HCT116 (cell line): Measurements from ENCODE around the gene MAML2. TPM values are rescaled to one million over a fixed set of nuclear protein-coding genes. Genes with fewer than 3 reads are reported as not detected.
A peak's percentile ranks its signal among the peaks of the same experiment; 100 is the strongest.

Experiments used
- ATAC-seq: fragments of 200-7000 bp; cut with Tn5 transposase; 2 replicates; pipeline ENCODE4 v1.9.1; 2020; ENCODE audit warnings: mild to moderate bottlenecking, moderate library complexity
- BruUV-seq: library from RNA; stranded (reverse); fragments of 400-500 nt; replicated peaks from 2 replicates; lab custom pipeline; 2021; lab: Mats Ljungman, UMichigan
- CTCF ChIA-PET: fragments of 300-600 bp; sonication (Branson Sonifier 250); formaldehyde crosslinking; loops from one replicate; lab custom pipeline; 2021; ENCODE audit warnings: antibody characterized with exemption; lab: Charles Lee
- POLR2A ChIA-PET: fragments of 300-600, 350-600 bp; sonication (Branson Sonifier 250); formaldehyde crosslinking; loops from one replicate; lab custom pipeline; 2021; ENCODE audit warnings: antibody characterized with exemption; lab: Charles Lee
- RAD21 ChIA-PET, 2 experiments: fragments of 300-600 bp; sonication (Branson Sonifier 250); formaldehyde crosslinking; loops; one replicate each; lab custom pipeline; 2023; ENCODE audit warnings: low total read pairs in 2 of 2; ENCODE audit not compliant: uncharacterized antibody in 2 of 2, unreplicated experiment in 2 of 2, low non-redundant PET in 1 of 2; lab: Charles Lee
- DNase-seq: peaks from one replicate; pipeline ENCODE4 v3.0.0-alpha.2; 2010; ENCODE audit warnings: low read depth, low spot score
- H2AFZ ChIP-seq: fragments of 200-600 bp; shearing (Covaris generic), sonication (generic); 2 replicates; pipeline ENCODE4 v1.6.1; 2017; ENCODE audit warnings: low read depth, mixed run types, mixed read lengths, antibody characterized with exemption, low read length; ENCODE audit not compliant: poor library complexity, severe bottlenecking
- H3K27ac ChIP-seq: 2 replicates; pipeline ENCODE4 v1.5.1; 2012; ENCODE audit warnings: low read depth, low read length
- H3K27me3 ChIP-seq: fragments of 200-600 bp; sonication (generic); 2 replicates; pipeline ENCODE4 v1.6.1; 2016; ENCODE audit warnings: mixed run types, low read length, mixed read lengths; ENCODE audit not compliant: insufficient read depth
- H3K36me3 ChIP-seq, 2 experiments: fragments of 200-500 bp in 1 of 2; fragments of 200-600 bp in 1 of 2; sonication (Bioruptor generic) in 1 of 2; sonication (generic) in 1 of 2; 2 replicates each; pipeline versions ENCODE4 v1.5.1 to v1.6.1; 2014 to 2016; ENCODE audit warnings: low read length in 2 of 2, inconsistent platforms in 1 of 2, mixed read lengths in 1 of 2, mixed run types in 1 of 2; ENCODE audit not compliant: insufficient read depth in 2 of 2, control insufficient read depth in 1 of 2
- H3K4me1 ChIP-seq, 2 experiments: fragments of 200-600 bp in 1 of 2; sonication (generic) in 1 of 2; 2 replicates each; pipeline versions ENCODE4 v1.5.1 to v1.6.1; 2012 to 2017; ENCODE audit warnings: low read length in 2 of 2, inconsistent platforms in 1 of 2, mild to moderate bottlenecking in 1 of 2, mixed read lengths in 1 of 2, mixed run types in 1 of 2, moderate library complexity in 1 of 2; ENCODE audit not compliant: insufficient read depth in 2 of 2, control insufficient read depth in 1 of 2
- H3K4me2 ChIP-seq: fragments of 200-600 bp; sonication (generic); 2 replicates; pipeline ENCODE4 v1.6.1; 2017; ENCODE audit warnings: mixed run types, low read length, mixed read lengths
- H3K4me3 ChIP-seq, 2 experiments: fragments of 200-600 bp in 1 of 2; sonication (generic) in 1 of 2; replicated peaks in 1 of 2; 2 replicates each; pipeline ENCODE4 v1.5.1; 2011 to 2016; ENCODE audit warnings: low read length in 2 of 2, control low read depth in 1 of 2, low read depth in 1 of 2, mild to moderate bottlenecking in 1 of 2, mixed read lengths in 1 of 2, mixed run types in 1 of 2
- H3K79me2 ChIP-seq: fragments of 200-600 bp; sonication (generic); 2 replicates; pipeline ENCODE4 v1.6.1; 2017; ENCODE audit warnings: mild to moderate bottlenecking, mixed run types, low read length, moderate library complexity, mixed read lengths; ENCODE audit not compliant: insufficient read depth
- H3K9ac ChIP-seq: fragments of 200-600 bp; sonication (generic); 2 replicates; pipeline ENCODE4 v1.6.1; 2016; ENCODE audit warnings: low read length, mixed read lengths
- H3K9me2 ChIP-seq: fragments of 200-600 bp; sonication (generic), shearing (Covaris generic); 2 replicates; pipeline ENCODE4 v1.6.1; 2017; ENCODE audit warnings: mixed run types, mild to moderate bottlenecking, moderate library complexity; ENCODE audit not compliant: insufficient read depth
- H3K9me3 ChIP-seq, 2 experiments: fragments of 200-500 bp in 1 of 2; fragments of 200-600 bp in 1 of 2; sonication (Bioruptor generic) in 1 of 2; sonication (generic) in 1 of 2; 2 replicates each; pipeline ENCODE4 v1.6.1; 2014 to 2017; ENCODE audit warnings: low read length in 2 of 2, mixed read lengths in 2 of 2, inconsistent platforms in 1 of 2, low read depth in 1 of 2, mild to moderate bottlenecking in 1 of 2, mixed run types in 1 of 2, moderate library complexity in 1 of 2; ENCODE audit not compliant: control insufficient read depth in 1 of 2, insufficient read depth in 1 of 2
- H4K20me1 ChIP-seq: fragments of 200-600 bp; sonication (generic), shearing (Covaris generic); 2 replicates; pipeline ENCODE4 v1.6.1; 2017; ENCODE audit warnings: mixed run types, mild to moderate bottlenecking, moderate library complexity; ENCODE audit not compliant: insufficient read depth
- ATF3 ChIP-seq: IDR thresholded peaks from 2 replicates; pipeline ENCODE4 v1.6.1; 2012
- CBX3 ChIP-seq: IDR thresholded peaks from 2 replicates; pipeline ENCODE4 v1.6.1; 2012; ENCODE audit warnings: low read depth
- CEBPB ChIP-seq: IDR thresholded peaks from 2 replicates; pipeline ENCODE4 v1.6.1; 2012; ENCODE audit warnings: low read depth
- EGR1 ChIP-seq: IDR thresholded peaks from 2 replicates; pipeline ENCODE4 v1.6.1; 2012; ENCODE audit warnings: low read depth
- ELF1 ChIP-seq: IDR thresholded peaks from 2 replicates; pipeline ENCODE4 v1.6.1; 2012; ENCODE audit warnings: low read depth, borderline replicate concordance
- EZH2 ChIP-seq: fragments of 200-600 bp; sonication (generic); IDR thresholded peaks from 2 replicates; pipeline ENCODE4 v1.6.1; 2017; ENCODE audit warnings: antibody characterized with exemption, mixed run types
- EZH2phosphoT487 ChIP-seq: fragments of 200-600 bp; IDR thresholded peaks from 2 replicates; pipeline ENCODE4 v1.6.1; 2018; ENCODE audit warnings: antibody characterized with exemption, borderline replicate concordance
- SIN3A ChIP-seq: IDR thresholded peaks from 2 replicates; pipeline ENCODE4 v1.6.1; 2012; ENCODE audit warnings: low read depth
- SP1 ChIP-seq: IDR thresholded peaks from 2 replicates; pipeline ENCODE4 v1.6.1; 2012; ENCODE audit warnings: low read depth
- SRF ChIP-seq: IDR thresholded peaks from 2 replicates; pipeline ENCODE4 v1.6.1; 2012; ENCODE audit warnings: low read depth
- TCF7L2 ChIP-seq: IDR thresholded peaks from 2 replicates; pipeline ENCODE4 v1.7.0; 2011; ENCODE audit warnings: borderline replicate concordance, inconsistent platforms; ENCODE audit not compliant: insufficient read depth, insufficient read length; ENCODE audit errors: extremely low read depth
- YY1 ChIP-seq: IDR thresholded peaks from 2 replicates; pipeline ENCODE4 v1.6.1; 2011; ENCODE audit warnings: low read length, low read depth, moderate library complexity, mild to moderate bottlenecking; ENCODE audit not compliant: insufficient replicate concordance; ENCODE audit errors: extremely low read depth
- ZFX ChIP-seq: fragments of 450-650 bp; IDR thresholded peaks from 2 replicates; pipeline ENCODE4 v1.6.1; 2017
- ZNF274 ChIP-seq: fragments of 200-500 bp; sonication (Bioruptor generic); IDR thresholded peaks from 2 replicates; pipeline ENCODE4 v1.6.1; 2014; ENCODE audit warnings: mild to moderate bottlenecking, low read depth, low read length, inconsistent platforms
- intact Hi-C: fragments of 100-400 bp; cut with micrococcal nuclease; formaldehyde crosslinking; loops from 2 replicates; pipeline ENCODE4 v1.10.0; 2022
- total RNA-seq: library from RNA; stranded (reverse); gene quantifications from one replicate; pipeline ENCODE4 v1.2.1, GENCODE V29; 2021; ENCODE audit not compliant: unreplicated experiment
- TF ChIP-seq, protein P1 (sequence below): IDR thresholded peaks from 2 replicates; pipeline ENCODE4 v1.6.1; 2012; ENCODE audit warnings: low read depth
- TF ChIP-seq, protein P2 (sequence below): IDR thresholded peaks from 2 replicates; pipeline ENCODE4 v1.6.1; 2011; ENCODE audit warnings: mild to moderate bottlenecking, low read length, moderate library complexity; ENCODE audit not compliant: insufficient replicate concordance; ENCODE audit errors: extremely low read depth
- TF ChIP-seq, protein P3 (sequence below), 3 experiments: fragments of 200-600 bp in 1 of 3; sonication (generic) in 1 of 3; IDR thresholded peaks in 2 of 3; conservative IDR thresholded peaks in 1 of 3; 2 replicates each; pipeline ENCODE4 v1.5.1; 2012 to 2017; ENCODE audit warnings: low read depth in 2 of 3, low read length in 2 of 3, antibody characterized with exemption in 1 of 3, borderline replicate concordance in 1 of 3, control low read depth in 1 of 3, mild to moderate bottlenecking in 1 of 3, mixed read lengths in 1 of 3, mixed run types in 1 of 3, moderate library complexity in 1 of 3; ENCODE audit not compliant: insufficient read depth in 1 of 3

The MAML2 gene
- total RNA-seq, 1 experiment from 2014 or later, result 2.6 TPM

- Histone ChIP-seq H3K4me3 (peak overlapping the region in 1 of 2 experiments; percentile 9; a peak in 2 of 4 replicates), H3K9me3 (no peaks in the 10 kb centered on the region), H2AFZ (peak overlapping the region; percentile 75), H4K20me1 (no peaks in the 10 kb centered on the region), H3K27ac (peak overlapping the region; percentile 7; the same call in 1 of the 2 replicates), H3K36me3 (no peaks in the 10 kb centered on the region), H3K27me3 (no peaks in the 10 kb centered on the region), H3K9ac (0 out of 2 replicates have a peak overlapping the region, but pooled peaks have one; percentile 7), H3K4me2 (peak overlapping the region; percentile 63), H3K4me1 (peaks cover 12 to 24% of the 10 kb centered on the region in 2 experiments; a peak in 3 of 4 replicates), H3K9me2 (no peaks in the 10 kb centered on the region), H3K79me2 (no peaks in the 10 kb centered on the region)
- intact Hi-C loops, result no loop called here
- RAD21 ChIA-PET, result no interaction called here
- no TSS peak for BruUV-seq
- CTCF ChIA-PET, result interaction anchor here (0.7 to 1.2 kb wide), 3 partner anchors 101 to 307 kb away, joined by 3 to 10 read pairs (median 7); partner anchors contain the start of gene MAML2
- DNase-seq, result no peak
- POLR2A ChIA-PET, result interaction anchor here (1.0 kb wide), 1 partner anchor 186 kb away, joined by 4 read pairs; the partner anchor contains the start of gene MAML2
- TF ChIP-seq YY1 (no peak), ELF1 (no peak), SP1 (no peak), CBX3 (no peak), EZH2 (no peak), ZNF274 (no peak), SIN3A (no peak), ZFX (no peak), EGR1 (no peak), EZH2phosphoT487 (no peak), CEBPB (no peak), ATF3 (no peak), TCF7L2 (no peak), SRF (no peak)
- TF ChIP-seq, protein P1, sequence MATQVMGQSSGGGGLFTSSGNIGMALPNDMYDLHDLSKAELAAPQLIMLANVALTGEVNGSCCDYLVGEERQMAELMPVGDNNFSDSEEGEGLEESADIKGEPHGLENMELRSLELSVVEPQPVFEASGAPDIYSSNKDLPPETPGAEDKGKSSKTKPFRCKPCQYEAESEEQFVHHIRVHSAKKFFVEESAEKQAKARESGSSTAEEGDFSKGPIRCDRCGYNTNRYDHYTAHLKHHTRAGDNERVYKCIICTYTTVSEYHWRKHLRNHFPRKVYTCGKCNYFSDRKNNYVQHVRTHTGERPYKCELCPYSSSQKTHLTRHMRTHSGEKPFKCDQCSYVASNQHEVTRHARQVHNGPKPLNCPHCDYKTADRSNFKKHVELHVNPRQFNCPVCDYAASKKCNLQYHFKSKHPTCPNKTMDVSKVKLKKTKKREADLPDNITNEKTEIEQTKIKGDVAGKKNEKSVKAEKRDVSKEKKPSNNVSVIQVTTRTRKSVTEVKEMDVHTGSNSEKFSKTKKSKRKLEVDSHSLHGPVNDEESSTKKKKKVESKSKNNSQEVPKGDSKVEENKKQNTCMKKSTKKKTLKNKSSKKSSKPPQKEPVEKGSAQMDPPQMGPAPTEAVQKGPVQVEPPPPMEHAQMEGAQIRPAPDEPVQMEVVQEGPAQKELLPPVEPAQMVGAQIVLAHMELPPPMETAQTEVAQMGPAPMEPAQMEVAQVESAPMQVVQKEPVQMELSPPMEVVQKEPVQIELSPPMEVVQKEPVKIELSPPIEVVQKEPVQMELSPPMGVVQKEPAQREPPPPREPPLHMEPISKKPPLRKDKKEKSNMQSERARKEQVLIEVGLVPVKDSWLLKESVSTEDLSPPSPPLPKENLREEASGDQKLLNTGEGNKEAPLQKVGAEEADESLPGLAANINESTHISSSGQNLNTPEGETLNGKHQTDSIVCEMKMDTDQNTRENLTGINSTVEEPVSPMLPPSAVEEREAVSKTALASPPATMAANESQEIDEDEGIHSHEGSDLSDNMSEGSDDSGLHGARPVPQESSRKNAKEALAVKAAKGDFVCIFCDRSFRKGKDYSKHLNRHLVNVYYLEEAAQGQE, result no peak
- TF ChIP-seq, protein P2, sequence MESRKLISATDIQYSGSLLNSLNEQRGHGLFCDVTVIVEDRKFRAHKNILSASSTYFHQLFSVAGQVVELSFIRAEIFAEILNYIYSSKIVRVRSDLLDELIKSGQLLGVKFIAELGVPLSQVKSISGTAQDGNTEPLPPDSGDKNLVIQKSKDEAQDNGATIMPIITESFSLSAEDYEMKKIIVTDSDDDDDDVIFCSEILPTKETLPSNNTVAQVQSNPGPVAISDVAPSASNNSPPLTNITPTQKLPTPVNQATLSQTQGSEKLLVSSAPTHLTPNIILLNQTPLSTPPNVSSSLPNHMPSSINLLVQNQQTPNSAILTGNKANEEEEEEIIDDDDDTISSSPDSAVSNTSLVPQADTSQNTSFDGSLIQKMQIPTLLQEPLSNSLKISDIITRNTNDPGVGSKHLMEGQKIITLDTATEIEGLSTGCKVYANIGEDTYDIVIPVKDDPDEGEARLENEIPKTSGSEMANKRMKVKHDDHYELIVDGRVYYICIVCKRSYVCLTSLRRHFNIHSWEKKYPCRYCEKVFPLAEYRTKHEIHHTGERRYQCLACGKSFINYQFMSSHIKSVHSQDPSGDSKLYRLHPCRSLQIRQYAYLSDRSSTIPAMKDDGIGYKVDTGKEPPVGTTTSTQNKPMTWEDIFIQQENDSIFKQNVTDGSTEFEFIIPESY, result no peak
- TF ChIP-seq, protein P3, sequence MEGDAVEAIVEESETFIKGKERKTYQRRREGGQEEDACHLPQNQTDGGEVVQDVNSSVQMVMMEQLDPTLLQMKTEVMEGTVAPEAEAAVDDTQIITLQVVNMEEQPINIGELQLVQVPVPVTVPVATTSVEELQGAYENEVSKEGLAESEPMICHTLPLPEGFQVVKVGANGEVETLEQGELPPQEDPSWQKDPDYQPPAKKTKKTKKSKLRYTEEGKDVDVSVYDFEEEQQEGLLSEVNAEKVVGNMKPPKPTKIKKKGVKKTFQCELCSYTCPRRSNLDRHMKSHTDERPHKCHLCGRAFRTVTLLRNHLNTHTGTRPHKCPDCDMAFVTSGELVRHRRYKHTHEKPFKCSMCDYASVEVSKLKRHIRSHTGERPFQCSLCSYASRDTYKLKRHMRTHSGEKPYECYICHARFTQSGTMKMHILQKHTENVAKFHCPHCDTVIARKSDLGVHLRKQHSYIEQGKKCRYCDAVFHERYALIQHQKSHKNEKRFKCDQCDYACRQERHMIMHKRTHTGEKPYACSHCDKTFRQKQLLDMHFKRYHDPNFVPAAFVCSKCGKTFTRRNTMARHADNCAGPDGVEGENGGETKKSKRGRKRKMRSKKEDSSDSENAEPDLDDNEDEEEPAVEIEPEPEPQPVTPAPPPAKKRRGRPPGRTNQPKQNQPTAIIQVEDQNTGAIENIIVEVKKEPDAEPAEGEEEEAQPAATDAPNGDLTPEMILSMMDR (IDR thresholded peaks at IDR 0.05 in 2 of 3, conservative IDR thresholded peaks at IDR 0.05 in 1 of 3; ENCODE audit: borderline replicate concordance in 1 of 3, insufficient read depth in 1 of 3, low read depth in 2 of 3, low read length in 2 of 3), result no peak
- TF ChIP-seq, all 23 proteins: peak for 0
- ATAC-seq, result no peak; the same call in 1 of the 2 replicates
Measured at GRCh38 chr11:96156379-96156722, 186.6 kb downstream of the MAML2 start.
